Pancreas (tissue), 10 donors: ENCODE data around the gene MCOLN2. TPM values are rescaled to one million over a fixed set of nuclear protein-coding genes. Genes with fewer than 3 reads are reported as not detected.

Source experiments
- ATAC-seq, 4 donors: fragments of 200-7000 bp; cut with Tn5 transposase; one replicate each; pipeline versions ENCODE4 v1.8.0 to v1.9.1; 2020; ENCODE audit warnings: mild to moderate bottlenecking in 4 of 4, moderate library complexity in 4 of 4
- DNase-seq, 6 donors: peaks; one replicate each; pipeline ENCODE4 v3.0.0-alpha.2; 2020
- FAIRE-seq: peaks from 2 replicates; lab custom pipeline; 2012; peaks lifted over from hg19 to GRCh38; lab: Jason Lieb, UNC
- H3K27ac ChIP-seq, 4 donors: fragments of 200-600 bp; sonication (generic); 1 replicate in 3 of 4; 2 replicates in 1 of 4; pipeline versions ENCODE4 v1.5.0 to v1.8.0; 2020
- H3K27me3 ChIP-seq, 4 donors: fragments of 200-600 bp; one replicate each; pipeline ENCODE4 v1.8.0; 2021
- H3K36me3 ChIP-seq, 3 donors: fragments of 200-600 bp; sonication (generic) in 1 of 3; one replicate each; pipeline versions ENCODE4 v1.5.0 to v1.8.0; 2020 to 2021
- H3K4me1 ChIP-seq, 3 donors: fragments of 200-600 bp; one replicate each; pipeline ENCODE4 v1.8.0; 2021
- H3K4me3 ChIP-seq, 4 donors: fragments of 200-600 bp; sonication (generic) in 2 of 4; one replicate each; pipeline versions ENCODE4 v1.5.0 to v1.8.0; 2020 to 2021
- H3K9me3 ChIP-seq, 4 donors: fragments of 200-600 bp; one replicate each; pipeline ENCODE4 v1.8.0; 2021
- CTCF ChIP-seq, 4 donors: fragments of 200-600 bp; sonication (generic) in 3 of 4; IDR thresholded peaks; one replicate each; pipeline versions ENCODE4 v1.5.0 to v1.8.0; 2021; ENCODE audit warnings: antibody characterized with exemption in 4 of 4
- WGBS, 2 donors: extraction: QIAGEN DNeasy Blood & Tissue Kit; methylation state at CpG; one replicate each; pipeline ENCODE4 v1.1.7; 2013; 5-methylcytosine and 5-hydroxymethylcytosine counted together
- intact Hi-C, 3 donors: fragments of 100-400 bp; cut with DNase I; formaldehyde crosslinking; loops; one replicate each; pipeline versions ENCODE4 v1.11.1 to v1.14.2; 2022
- polyA plus RNA-seq, 2 donors: library from polyadenylated mRNA; stranded (reverse); fragments of 200-250 nt; gene quantifications; one replicate each; pipeline ENCODE4 v1.2.3, GENCODE V29; 2013
- total RNA-seq, 6 donors: library from RNA; stranded (reverse); fragmentation: NEBNext Ultra II Directional in 4 of 6; extraction: Animal tissue kit (Norgen Biotek cat#: 25700) in 4 of 6; gene quantifications; one replicate each; pipeline versions ENCODE4 v1.2.1 to v1.2.4, GENCODE V29; 2021 to 2023
- donor health status: healthy with polysubstance abuse.
- donor health status: DM: no; HTN: no; CAD: no; lungs with moderate emphysema.
- donor health status: DM: no; HTN: no; CAD: no.
- donor health status: control.
- donor health status: control.
- donor health status: Bipolar disorder and iron deficiency.
- donor health status: DM: yes; HTN: yes; CAD: no.
- donor health status: DM: no; HTN: no; CAD: no.
- donor health status: DM: no; HTN: no; CAD: no.
- donor health status: DM: yes; HTN: yes; CAD: no.

MCOLN2 gene
- total and polyA plus RNA-seq, 8 donors: 0.47 to 1.7 (median 0.97) TPM

DNA sequence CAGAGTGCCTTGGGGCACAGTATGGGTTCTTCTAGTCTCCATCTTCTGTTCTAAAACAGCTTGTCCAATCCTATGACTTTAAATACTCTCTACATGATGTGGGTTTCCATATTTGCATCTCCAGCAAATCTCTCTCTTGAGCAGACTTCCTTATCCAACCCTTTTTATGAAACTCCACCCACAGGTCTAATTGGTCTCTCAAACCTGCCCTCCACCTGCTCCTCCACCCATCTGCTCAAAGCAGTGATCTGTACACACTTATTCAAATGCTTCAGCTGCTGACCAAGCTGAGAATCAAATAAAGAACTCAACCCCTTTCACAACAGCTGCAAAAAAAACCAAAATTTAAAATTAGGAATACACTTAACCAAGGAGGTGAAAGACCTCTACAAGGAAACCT lies 11.5 kb downstream of the MCOLN2 start:
- H3K4me1 ChIP-seq: no peaks in the 10 kb centered on the region
- ATAC-seq (no peak), FAIRE-seq (no peak), DNase-seq (no peak)
- no peak for TF ChIP-seq CTCF (IDR thresholded peaks at IDR 0.05)
- H3K36me3 ChIP-seq: no peaks in the 10 kb centered on the region
- intact Hi-C loops: no loop called here
- H3K27ac ChIP-seq: no peak overlapping the region
- no peaks in the 10 kb centered on the region for H3K27me3 ChIP-seq
- H3K4me3 ChIP-seq: no peak overlapping the region
- no peaks in the 10 kb centered on the region for H3K9me3 ChIP-seq

DNA sequence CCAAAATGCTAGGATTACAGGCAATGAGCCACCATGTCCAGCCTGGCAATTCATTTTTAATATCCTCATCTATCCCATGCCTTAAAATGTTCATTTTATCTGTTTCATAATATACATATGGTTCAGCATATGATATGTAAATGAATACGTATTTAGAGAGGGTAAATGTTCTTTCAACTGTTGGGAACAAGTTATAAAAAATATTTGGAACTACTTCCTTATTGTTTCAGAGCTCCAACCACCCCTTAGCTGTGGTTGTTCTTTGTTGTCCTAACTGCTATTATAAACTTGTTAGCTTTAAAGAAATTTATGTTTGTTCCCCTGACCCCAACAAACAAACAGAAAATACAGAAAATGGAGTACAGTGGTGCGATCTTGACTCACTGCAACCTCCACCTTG lies 14.5 kb downstream of the MCOLN2 start:
- no peaks in the 10 kb centered on the region for H3K4me1 ChIP-seq
- no peak for ATAC-seq
- 92% methylated on average over 2 of the region's 2 CpGs for WGBS, 2 donors

GRCh38 chr1:84975035-84975434 lies 21.9 kb downstream of the MCOLN2 start:
- 57 to 63% methylated on average over 2 of the region's 2 CpGs for WGBS, 2 donors
- FAIRE-seq (no peak), ATAC-seq (no peak), DNase-seq (no peak)
- H3K4me3 ChIP-seq: no peak overlapping the region
- no peaks in the 10 kb centered on the region for H3K4me1 ChIP-seq
- H3K27ac ChIP-seq: no peak overlapping the region
- H3K36me3 ChIP-seq: no peaks in the 10 kb centered on the region
- no peaks in the 10 kb centered on the region for H3K9me3 ChIP-seq
- intact Hi-C loops: no loop called here
- no peak for TF ChIP-seq CTCF (IDR thresholded peaks at IDR 0.05)
- no peaks in the 10 kb centered on the region for H3K27me3 ChIP-seq

More for the DNA sequence above, 14.5 kb downstream of the MCOLN2 start:
- TF ChIP-seq CTCF (IDR thresholded peaks at IDR 0.05): no peak
- no peaks in the 10 kb centered on the region for H3K27me3 ChIP-seq
- DNase-seq (no peak), FAIRE-seq (no peak)
- intact Hi-C loops: no loop called here
- no peak overlapping the region for H3K27ac ChIP-seq
- H3K4me3 ChIP-seq: no peak overlapping the region
- H3K9me3 ChIP-seq: no peaks in the 10 kb centered on the region
- no peaks in the 10 kb centered on the region for H3K36me3 ChIP-seq

DNA sequence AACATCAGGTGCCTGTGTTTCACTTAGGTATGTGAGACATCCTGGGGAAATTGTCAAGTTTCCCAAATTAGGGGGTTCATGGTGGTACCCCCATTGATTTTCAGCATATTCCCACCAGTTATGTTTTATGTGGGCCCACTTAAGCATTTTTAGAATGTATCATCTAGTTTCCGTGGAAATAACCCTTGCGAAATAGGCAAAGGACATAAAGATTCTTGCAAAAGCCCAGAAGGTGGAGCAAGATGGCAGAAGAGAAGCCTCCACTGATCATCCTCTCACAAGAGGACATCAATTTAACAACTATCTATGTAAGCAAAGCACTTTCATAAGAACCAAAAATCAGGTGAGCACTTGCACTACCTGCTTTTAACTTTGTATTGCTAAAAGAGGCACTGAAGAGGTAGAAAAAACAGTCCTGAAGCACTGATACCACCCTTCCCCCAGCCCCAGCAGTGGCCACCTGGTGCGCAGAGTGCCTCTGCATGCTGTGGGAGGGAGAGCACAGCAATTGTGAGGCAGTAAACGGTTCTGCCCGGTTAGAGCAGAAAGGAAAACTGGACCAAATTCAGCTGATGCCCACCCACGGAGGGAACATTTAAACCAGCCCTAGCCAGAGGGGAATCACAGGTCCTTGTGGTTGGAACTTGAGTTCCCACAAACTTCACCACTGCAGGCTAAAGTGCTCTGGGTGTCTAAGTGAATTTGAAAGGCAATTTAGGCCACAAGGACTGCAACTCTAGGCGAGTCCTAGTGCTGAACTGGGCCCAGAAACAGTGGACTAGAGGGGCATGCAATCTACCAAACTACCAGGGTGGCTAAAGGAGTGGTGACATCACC lies 23.2 kb downstream of the MCOLN2 start:
- no peaks in the 10 kb centered on the region for H3K4me1 ChIP-seq
- ATAC-seq (no peak), FAIRE-seq (no peak), DNase-seq (no peak)
- H3K4me3 ChIP-seq: no peak overlapping the region
- no peak overlapping the region for H3K27ac ChIP-seq
- no peaks in the 10 kb centered on the region for H3K9me3 ChIP-seq
- intact Hi-C loops: no loop called here
- H3K36me3 ChIP-seq: no peaks in the 10 kb centered on the region
- no peaks in the 10 kb centered on the region for H3K27me3 ChIP-seq
- no peak for TF ChIP-seq CTCF (IDR thresholded peaks at IDR 0.05)
- 82 to 88% methylated on average over 7 of the region's 7 CpGs for whole genome bisulfite sequencing, 2 donors

GRCh38 chr1:84972377-84972987 lies 24.4 kb downstream of the MCOLN2 start:
- no peak overlapping the region for H3K4me3 ChIP-seq
- FAIRE-seq (no peak), DNase-seq (no peak), ATAC-seq (no peak)
- no peak for TF ChIP-seq CTCF (IDR thresholded peaks at IDR 0.05)
- H3K36me3 ChIP-seq: no peaks in the 10 kb centered on the region
- 54 to 58% methylated on average over 1 of the region's 1 CpG for WGBS, 2 donors
- no peaks in the 10 kb centered on the region for H3K9me3 ChIP-seq
- H3K4me1 ChIP-seq: no peaks in the 10 kb centered on the region
- no peak overlapping the region for H3K27ac ChIP-seq
- H3K27me3 ChIP-seq: no peaks in the 10 kb centered on the region
- intact Hi-C loops: no loop called here
